Stimulated activated CD4-positive, alpha-beta T cell treated with anti-CD3 and anti-CD28 coated beads, TNF-alpha, amount 100 ng/mL, for 1 hour (primary cell): ENCODE data around the gene KRTAP5-8.
"Not testable (repeated sequence)": the region's sequence is repeated elsewhere in the genome, so short reads cannot be mapped to it uniquely, and the experiment has no call there.

Source experiments
- DNase-seq, 3 donors: peaks; one replicate each; pipeline ENCODE4 v3.0.0-alpha.2; 2020; ENCODE audit warnings: low read depth in 3 of 3, low spot score in 1 of 3

The KRTAP5-8 gene

GRCh38 chr11:71571101-71571850 is 33.5 kb downstream of the KRTAP5-8 start:
- DNase-seq = not testable (repeated sequence)

GRCh38 chr11:71572811-71573210 is 35.0 kb downstream of the KRTAP5-8 start:
- no peak for DNase-seq

GRCh38 chr11:71574418-71574817 is 36.6 kb downstream of the KRTAP5-8 start:
- DNase-seq = no peak

DNA sequence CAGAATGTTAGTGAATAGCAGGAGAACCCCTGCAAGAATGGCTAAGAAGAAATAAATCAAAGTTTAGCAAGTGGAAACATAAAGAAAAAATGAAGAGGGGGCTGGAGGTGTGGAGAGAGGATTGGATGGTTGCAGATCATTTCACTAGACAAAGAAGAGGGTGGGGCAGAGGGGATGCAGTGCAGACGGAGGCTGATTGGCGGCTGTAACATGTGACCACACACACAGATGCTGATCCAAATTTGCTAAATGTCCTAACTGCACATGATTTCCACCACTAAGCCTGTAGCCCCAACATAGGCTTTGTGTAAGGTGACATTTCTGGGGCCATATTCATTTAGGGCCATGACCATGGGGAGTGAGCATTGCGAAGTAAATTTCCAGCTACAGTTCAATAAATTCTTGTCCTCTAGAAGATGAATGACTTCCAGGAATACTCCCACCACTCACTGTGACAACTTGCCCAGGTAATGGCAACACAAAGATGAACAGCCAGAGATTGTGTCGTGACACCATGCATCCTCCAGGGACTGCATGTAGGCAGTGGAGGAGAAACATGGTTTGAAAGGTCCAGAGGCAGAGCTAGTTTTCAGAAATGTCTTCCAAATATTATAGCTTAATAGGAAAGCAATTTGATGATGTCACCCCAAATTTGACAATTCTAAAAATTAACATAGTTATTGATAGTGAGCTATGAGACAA is 38.0 kb downstream of the KRTAP5-8 start:
- DNase-seq = no peak

DNA sequence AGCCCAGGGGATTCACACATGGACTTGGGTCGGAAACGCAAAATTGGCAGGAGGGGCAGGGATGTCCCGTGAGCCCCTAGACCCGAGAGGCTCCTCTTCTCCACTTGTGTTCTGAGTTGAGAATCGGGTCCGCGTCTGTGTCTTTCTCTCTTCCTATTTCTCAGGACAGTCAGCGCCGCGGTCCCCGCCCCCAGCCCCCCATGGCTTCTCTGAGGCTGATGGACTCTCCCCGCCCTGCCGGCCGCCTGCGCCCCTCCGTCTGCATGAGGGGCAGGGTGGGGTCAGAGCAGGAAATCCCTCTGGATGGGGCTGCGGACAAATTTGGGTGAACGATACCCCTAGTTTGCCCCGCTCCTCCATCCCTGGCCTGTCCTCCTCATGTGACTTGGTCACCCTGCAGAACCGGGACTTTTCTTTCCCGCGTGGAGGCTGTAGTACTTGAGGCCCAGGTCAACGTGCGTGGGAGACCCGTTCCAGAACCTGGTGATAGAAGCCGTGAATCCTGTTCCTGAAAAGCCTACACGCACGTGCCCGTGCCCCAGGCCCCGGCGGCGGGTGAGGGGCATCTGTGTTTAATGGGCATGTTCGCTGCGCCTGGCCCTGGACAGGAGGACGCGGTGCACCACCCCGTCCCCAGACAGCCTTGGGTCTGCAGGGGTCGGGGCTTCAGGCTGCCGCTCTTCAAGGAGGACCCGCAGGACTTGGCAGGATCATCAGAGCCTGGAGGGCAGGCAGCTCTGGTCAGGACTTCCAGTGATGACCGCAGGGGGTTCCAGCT is 39.1 kb downstream of the KRTAP5-8 start:
- not testable (repeated sequence) for DNase-seq

DNA sequence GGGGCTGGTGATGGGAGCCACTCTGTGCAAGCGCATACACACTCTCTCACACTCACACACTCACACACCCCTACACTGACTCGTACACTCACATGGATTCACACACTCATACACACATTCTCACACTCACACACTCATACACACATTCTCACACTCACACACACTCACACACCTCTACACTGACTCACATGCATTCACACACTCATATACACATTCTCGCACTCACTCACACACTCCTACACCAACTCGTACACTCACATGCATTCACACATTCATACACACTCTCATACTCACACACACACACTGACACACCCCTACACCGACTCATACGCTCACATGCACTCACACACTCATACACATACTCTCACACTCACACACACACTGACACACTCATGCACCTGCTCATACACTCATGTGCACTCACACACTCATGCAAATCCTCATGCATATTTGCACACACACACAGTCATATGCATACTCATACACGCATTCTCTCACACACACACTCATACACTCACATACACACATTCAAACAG is 39.7 kb downstream of the KRTAP5-8 start:
- no peak for DNase-seq

- not testable (repeated sequence) for DNase-seq
Measured at GRCh38 chr11:71579513-71579912, 41.7 kb downstream of the KRTAP5-8 start.

GRCh38 chr11:71580057-71581003 is 42.5 kb downstream of the KRTAP5-8 start:
- no peak for DNase-seq

GRCh38 chr11:71581826-71582225 is 44.0 kb downstream of the KRTAP5-8 start:
- no peak for DNase-seq

- no peak for DNase-seq
Measured at GRCh38 chr11:71582309-71582895, 44.6 kb downstream of the KRTAP5-8 start, which contains the start of gene KRTAP5-11. KRTAP5-11 (minus strand) TSS chr11:71582875; CDS start chr11:71582837, 38 bp downstream.

DNA sequence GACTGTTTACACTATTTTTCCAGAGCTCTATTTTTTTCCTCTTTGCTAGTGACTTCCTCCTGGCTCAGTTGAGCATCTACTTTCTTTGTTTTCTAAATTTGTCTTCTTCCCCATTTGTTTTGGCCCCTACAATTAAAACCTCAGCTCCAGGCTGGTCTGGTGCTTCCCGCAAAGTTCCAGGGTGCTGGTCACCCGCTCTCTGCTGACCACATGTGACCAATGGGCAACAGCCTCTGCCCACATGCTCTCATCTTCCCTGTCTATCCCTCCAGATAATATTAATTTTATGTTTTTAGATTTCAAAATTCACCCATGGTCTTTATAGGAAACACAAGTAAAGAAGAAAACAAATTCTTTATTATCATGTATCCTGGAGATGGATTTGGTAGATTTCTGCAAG is 45.1 kb downstream of the KRTAP5-8 start:
- not testable (repeated sequence) for DNase-seq

DNA sequence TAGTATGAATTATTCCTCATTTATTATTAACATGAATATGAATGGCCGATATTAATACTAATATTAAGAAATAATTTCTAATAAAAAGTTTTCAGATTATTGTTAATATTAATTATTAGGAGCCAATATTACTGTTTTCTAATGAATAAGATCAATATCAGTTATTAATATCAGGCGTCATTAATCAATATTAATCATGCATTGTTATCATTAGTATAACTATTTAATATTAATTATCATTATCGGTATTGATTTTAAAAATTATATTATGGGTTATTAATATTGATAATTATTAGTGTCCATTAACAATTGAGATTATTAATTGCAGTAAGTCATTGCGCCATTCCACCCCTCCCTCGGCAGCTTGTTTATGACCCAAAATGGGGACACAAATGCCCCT is 47.8 kb downstream of the KRTAP5-8 start:
- DNase-seq = not testable (repeated sequence)

DNA sequence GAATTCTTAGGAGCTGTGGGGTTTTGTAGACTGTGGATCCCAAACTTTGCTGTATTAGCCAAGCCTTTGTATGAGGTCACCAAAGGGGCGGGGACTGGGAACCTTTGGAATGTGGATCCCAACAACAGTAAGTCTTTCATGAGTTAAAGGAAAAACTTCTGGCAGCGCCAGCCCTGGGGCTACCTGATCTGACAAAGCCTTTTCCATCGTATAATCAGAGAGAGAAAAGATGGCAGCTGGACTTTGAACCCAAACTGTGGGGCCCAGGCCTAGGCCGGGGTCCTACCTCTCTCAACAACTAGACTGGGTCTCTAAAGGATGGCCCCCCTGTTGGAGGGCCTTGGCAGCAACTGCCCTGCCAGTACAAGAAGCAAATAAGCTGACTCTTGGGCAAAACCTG is 50.5 kb downstream of the KRTAP5-8 start:
- DNase-seq = not testable (repeated sequence)
